DOHH2 (cell line): ENCODE data around the gene GAD1.

Source experiments
- H3F3A ChIP-seq: fragments of 200-600 bp; sonication (generic), shearing (Covaris generic); 2 replicates; pipeline ENCODE4 v1.6.0; 2016; ENCODE audit warnings: antibody characterized with exemption, mild to moderate bottlenecking; ENCODE audit not compliant: control insufficient read depth, insufficient read depth
- H3K27ac ChIP-seq: fragments of 200-600 bp; sonication (generic); 2 replicates; pipeline ENCODE4 v1.5.1; 2014; ENCODE audit warnings: low read depth, mild to moderate bottlenecking, low read length, moderate library complexity
- H3K27me3 ChIP-seq: fragments of 200-600 bp; sonication (generic); 2 replicates; pipeline ENCODE4 v1.6.1; 2014; ENCODE audit warnings: mild to moderate bottlenecking, low read length, mixed read lengths; ENCODE audit not compliant: control insufficient read depth
- H3K36me3 ChIP-seq: fragments of 200-600 bp; sonication (generic); 2 replicates; pipeline ENCODE4 v1.6.1; 2014; ENCODE audit warnings: mild to moderate bottlenecking, low read length, moderate library complexity, mixed read lengths; ENCODE audit not compliant: control insufficient read depth
- H3K4me1 ChIP-seq: fragments of 200-600 bp; sonication (generic); 2 replicates; pipeline ENCODE4 v1.6.1; 2014; ENCODE audit warnings: mild to moderate bottlenecking, low read length, mixed read lengths; ENCODE audit not compliant: control insufficient read depth
- H3K4me2 ChIP-seq: fragments of 200-600 bp; sonication (generic); 2 replicates; pipeline ENCODE4 v1.6.0; 2014; ENCODE audit warnings: mild to moderate bottlenecking, low read length, moderate library complexity
- H3K4me3 ChIP-seq: fragments of 200-600 bp; sonication (generic); 2 replicates; pipeline ENCODE4 v1.5.1; 2014; ENCODE audit warnings: mild to moderate bottlenecking, low read length, mixed read lengths
- H3K79me2 ChIP-seq: fragments of 200-600 bp; sonication (generic); 2 replicates; pipeline ENCODE4 v1.6.1; 2014; ENCODE audit warnings: mild to moderate bottlenecking, low read length, mixed read lengths; ENCODE audit not compliant: control insufficient read depth
- H3K9me2 ChIP-seq: fragments of 200-600 bp; sonication (generic); replicated peaks from 2 replicates; pipeline ENCODE4 v1.6.1; 2014; ENCODE audit warnings: mild to moderate bottlenecking, low read length, mixed read lengths; ENCODE audit not compliant: control insufficient read depth
- H3K9me3 ChIP-seq: fragments of 200-600 bp; sonication (generic); 2 replicates; pipeline ENCODE4 v1.6.1; 2014; ENCODE audit warnings: antibody characterized with exemption, low read length, mixed read lengths; ENCODE audit not compliant: control insufficient read depth, insufficient read depth
- H4K20me1 ChIP-seq: fragments of 200-600 bp; sonication (generic); 2 replicates; pipeline ENCODE4 v1.6.0; 2014; ENCODE audit warnings: low read depth, mild to moderate bottlenecking, antibody characterized with exemption, low read length, moderate library complexity; ENCODE audit not compliant: control insufficient read depth, insufficient read depth
- EZH2phosphoT487 ChIP-seq: fragments of 200-600 bp; sonication (generic); IDR thresholded peaks from 2 replicates; pipeline ENCODE4 v1.6.1; 2017; ENCODE audit warnings: borderline replicate concordance, mild to moderate bottlenecking, antibody characterized with exemption, low read length, moderate library complexity, mixed read lengths
- TF ChIP-seq, protein P1 (sequence below): fragments of 200-600 bp; sonication (generic); IDR thresholded peaks from one replicate; pipeline ENCODE4 v1.5.1; 2014; ENCODE audit warnings: antibody characterized with exemption, mild to moderate bottlenecking, low read depth, low read length; ENCODE audit not compliant: poor library complexity, severe bottlenecking

The GAD1 gene

DNA sequence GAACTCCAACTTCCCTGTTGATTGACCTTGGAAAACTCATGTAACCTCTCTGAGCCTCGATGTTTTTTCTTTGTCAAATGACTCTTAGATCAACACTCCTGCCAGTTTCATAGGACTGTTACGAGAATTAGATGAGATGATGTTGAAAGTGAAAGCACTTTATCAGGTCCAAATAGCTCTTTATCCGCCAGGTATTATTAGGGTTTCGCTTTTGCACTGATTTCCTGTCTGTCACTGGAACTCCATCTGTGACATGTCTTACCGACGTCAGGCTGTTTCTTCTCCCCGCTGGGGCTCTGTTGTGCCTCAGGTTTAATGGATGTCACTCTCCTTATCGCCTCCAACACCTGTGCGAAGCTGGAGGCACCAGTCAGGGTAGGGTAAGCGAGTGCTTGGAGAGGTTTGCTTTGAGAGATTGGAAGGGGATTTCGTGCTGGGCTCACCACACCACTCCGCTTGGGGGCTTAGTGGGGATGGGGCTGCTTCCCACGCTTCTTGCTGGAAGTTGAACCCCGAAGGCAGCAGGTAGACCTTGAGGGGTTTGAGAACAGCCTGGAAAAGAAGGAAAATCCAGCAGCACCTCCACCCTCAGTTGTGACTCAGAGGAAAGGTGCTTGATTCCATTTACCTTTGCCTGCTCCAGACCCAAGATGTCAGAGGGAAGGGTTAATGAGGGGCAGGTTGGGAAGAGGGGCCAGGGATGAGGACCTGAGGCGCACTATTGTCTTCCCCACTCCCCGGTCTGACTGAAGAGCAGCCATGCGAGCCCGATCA lies 4.3 kb downstream of the GAD1 start:
- peak overlapping the region; percentile 57 for H3K4me2 ChIP-seq
- no peaks in the 10 kb centered on the region for H3K36me3 ChIP-seq
- no peaks in the 10 kb centered on the region for H4K20me1 ChIP-seq
- no peaks in the 10 kb centered on the region for H3K79me2 ChIP-seq
- peaks cover 28% of the 10 kb centered on the region for H3K27me3 ChIP-seq
- peaks cover 21% of the 10 kb centered on the region for H3K4me1 ChIP-seq
- H3K27ac ChIP-seq = no peak overlapping the region
- H3K9me2 ChIP-seq = no peaks in the 10 kb centered on the region
- H3F3A ChIP-seq = no peaks in the 10 kb centered on the region; the same call in 1 of the 2 replicates
- peak overlapping the region; percentile 49 for H3K4me3 ChIP-seq
- H3K9me3 ChIP-seq = no peaks in the 10 kb centered on the region
- TF ChIP-seq EZH2phosphoT487 = no peak
- TF ChIP-seq, protein P1, sequence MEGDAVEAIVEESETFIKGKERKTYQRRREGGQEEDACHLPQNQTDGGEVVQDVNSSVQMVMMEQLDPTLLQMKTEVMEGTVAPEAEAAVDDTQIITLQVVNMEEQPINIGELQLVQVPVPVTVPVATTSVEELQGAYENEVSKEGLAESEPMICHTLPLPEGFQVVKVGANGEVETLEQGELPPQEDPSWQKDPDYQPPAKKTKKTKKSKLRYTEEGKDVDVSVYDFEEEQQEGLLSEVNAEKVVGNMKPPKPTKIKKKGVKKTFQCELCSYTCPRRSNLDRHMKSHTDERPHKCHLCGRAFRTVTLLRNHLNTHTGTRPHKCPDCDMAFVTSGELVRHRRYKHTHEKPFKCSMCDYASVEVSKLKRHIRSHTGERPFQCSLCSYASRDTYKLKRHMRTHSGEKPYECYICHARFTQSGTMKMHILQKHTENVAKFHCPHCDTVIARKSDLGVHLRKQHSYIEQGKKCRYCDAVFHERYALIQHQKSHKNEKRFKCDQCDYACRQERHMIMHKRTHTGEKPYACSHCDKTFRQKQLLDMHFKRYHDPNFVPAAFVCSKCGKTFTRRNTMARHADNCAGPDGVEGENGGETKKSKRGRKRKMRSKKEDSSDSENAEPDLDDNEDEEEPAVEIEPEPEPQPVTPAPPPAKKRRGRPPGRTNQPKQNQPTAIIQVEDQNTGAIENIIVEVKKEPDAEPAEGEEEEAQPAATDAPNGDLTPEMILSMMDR = no peak

DNA sequence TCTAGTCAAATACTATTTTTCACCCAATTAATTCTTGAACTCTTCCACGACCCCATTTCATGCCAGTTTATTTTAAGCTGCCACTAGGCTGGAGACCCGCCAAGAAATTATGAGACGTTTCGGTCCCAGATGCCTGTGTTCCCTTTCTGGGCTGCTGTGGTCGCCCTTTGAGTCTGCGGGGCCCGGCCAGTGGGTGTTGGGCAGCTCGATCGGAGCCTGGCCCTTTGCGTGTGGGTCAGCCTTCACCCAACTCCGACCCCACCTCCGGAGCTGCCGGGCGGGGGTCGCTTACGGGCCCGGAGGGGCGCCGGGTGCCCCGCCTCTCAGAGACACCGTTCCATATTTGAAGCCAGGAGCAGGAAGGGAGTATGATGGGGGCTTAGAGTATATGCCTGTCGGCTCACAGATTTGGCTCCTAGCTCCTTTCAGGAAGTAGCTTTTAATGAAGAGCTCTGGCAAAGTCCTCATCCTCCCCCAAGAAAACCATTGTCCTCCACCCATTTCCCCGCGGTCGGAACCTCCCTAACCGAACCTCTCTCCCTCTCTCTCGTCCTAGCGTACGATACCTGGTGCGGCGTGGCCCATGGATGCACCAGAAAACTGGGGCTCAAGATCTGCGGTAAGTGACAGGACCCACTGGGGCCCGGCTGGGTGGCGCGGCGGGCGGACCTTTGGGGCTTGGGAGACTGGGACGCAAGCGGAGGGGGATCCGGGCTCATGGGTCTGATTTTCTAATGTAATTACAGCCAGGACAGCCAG lies 5.0 kb downstream of the GAD1 start:
- peaks cover 15% of the 10 kb centered on the region for H3K4me1 ChIP-seq
- peaks cover 28% of the 10 kb centered on the region for H3K27me3 ChIP-seq
- no peaks in the 10 kb centered on the region for H3K9me2 ChIP-seq
- no peaks in the 10 kb centered on the region for H3K9me3 ChIP-seq
- H4K20me1 ChIP-seq = no peaks in the 10 kb centered on the region
- H3K27ac ChIP-seq = no peak overlapping the region
- H3K36me3 ChIP-seq = no peaks in the 10 kb centered on the region
- no peak overlapping the region for H3K4me2 ChIP-seq
- no peak overlapping the region for H3K4me3 ChIP-seq
- no peaks in the 10 kb centered on the region for H3K79me2 ChIP-seq
- no peaks in the 10 kb centered on the region for H3F3A ChIP-seq
- no peak for TF ChIP-seq EZH2phosphoT487
- TF ChIP-seq, protein P1 = no peak

DNA sequence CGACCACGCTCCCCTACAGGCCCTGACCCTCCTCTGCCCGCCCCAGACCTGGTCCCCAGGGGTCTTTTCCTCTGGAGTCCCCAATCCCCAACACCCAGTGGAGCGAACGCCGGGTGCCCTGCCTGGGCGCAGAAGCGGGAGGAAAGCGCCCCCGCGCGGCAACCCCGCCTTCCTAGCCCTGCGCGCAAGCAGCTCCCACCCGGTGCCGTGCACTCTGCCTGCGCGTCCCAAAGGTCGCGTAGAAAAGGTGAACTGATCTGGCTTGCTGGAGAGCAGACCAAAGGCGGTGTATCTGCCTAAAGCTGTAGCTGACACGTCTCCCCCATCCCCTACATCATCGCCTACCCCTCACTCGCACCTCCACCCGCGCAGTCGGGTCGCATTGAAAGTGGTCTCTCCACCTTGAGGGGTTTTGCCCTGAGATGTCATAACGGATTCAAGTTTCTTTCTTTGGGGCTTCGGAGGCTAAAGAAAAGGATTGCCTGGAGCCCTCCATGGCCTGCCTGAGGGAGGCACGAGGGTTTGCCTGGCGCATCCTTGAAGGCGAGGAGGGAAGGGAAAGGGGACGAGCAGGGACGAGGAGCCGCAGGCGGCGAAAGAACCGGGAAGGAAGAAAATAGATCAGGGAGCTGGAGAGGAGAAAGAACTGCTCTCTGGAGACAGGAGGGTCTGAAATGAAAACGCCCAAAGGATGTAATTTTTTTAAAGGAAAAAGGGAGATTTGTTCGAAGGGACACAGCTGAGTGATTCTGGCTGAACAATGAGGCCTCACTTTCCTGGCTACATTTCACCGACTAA lies 5.8 kb downstream of the GAD1 start:
- Histone ChIP-seq H3K4me2 (no peak overlapping the region), H3K36me3 (no peaks in the 10 kb centered on the region), H3K9me3 (no peaks in the 10 kb centered on the region), H3K9me2 (no peaks in the 10 kb centered on the region), H3K27ac (no peak overlapping the region), H4K20me1 (no peaks in the 10 kb centered on the region), H3K79me2 (no peaks in the 10 kb centered on the region), H3K27me3 (peaks cover 26% of the 10 kb centered on the region), H3F3A (no peaks in the 10 kb centered on the region), H3K4me3 (no peak overlapping the region), H3K4me1 (peaks cover 9% of the 10 kb centered on the region)
- no peak for TF ChIP-seq EZH2phosphoT487
- TF ChIP-seq, protein P1 = no peak
